NB4 (cell line): Measurements from ENCODE around the gene RABL3.

Experiments used
- CTCF ChIP-seq: IDR thresholded peaks from one replicate; pipeline ENCODE4 v1.5.1; 2012; ENCODE audit warnings: low read depth, low read length
- MAX ChIP-seq: IDR thresholded peaks from 2 replicates; pipeline ENCODE4 v1.6.1; 2011; ENCODE audit warnings: low read depth, low read length
- POLR2A ChIP-seq: IDR thresholded peaks from 2 replicates; pipeline ENCODE4 v1.6.1; 2011; ENCODE audit warnings: mild to moderate bottlenecking; ENCODE audit not compliant: insufficient read length; ENCODE audit errors: extremely low read depth

- TF ChIP-seq CTCF (no peak), POLR2A (no peak), MAX (no peak)
These were observed 100.5 kb downstream of the RABL3 start for GRCh38 chr3:120641696-120642246.
